ENCODE results near the gene SLC16A5.
"Not testable (repeated sequence)": the region's sequence is repeated elsewhere in the genome, so short reads cannot be mapped to it uniquely, and the experiment has no call there.

DNA sequence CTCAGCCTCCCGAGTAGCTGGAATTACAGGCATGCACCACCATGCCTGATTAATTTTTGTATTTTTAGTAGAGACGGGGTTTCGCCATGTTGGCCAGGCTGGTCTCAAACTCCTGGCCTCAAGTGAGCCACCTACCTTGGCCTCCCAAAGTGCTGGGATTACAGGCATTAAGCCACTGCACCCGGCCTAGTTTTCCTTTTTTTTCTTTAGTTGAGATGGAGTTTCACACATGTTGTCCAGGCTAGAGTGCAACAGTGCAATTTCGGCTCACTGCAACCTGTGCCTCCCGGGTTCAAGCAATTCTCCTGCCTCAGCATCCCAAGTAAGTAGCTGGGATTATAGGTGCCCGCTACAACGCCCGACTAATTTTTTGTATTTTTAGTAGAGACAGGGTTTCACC is 50.0 kb downstream of the SLC16A5 start:
- TF ChIP-seq, protein P1, sequence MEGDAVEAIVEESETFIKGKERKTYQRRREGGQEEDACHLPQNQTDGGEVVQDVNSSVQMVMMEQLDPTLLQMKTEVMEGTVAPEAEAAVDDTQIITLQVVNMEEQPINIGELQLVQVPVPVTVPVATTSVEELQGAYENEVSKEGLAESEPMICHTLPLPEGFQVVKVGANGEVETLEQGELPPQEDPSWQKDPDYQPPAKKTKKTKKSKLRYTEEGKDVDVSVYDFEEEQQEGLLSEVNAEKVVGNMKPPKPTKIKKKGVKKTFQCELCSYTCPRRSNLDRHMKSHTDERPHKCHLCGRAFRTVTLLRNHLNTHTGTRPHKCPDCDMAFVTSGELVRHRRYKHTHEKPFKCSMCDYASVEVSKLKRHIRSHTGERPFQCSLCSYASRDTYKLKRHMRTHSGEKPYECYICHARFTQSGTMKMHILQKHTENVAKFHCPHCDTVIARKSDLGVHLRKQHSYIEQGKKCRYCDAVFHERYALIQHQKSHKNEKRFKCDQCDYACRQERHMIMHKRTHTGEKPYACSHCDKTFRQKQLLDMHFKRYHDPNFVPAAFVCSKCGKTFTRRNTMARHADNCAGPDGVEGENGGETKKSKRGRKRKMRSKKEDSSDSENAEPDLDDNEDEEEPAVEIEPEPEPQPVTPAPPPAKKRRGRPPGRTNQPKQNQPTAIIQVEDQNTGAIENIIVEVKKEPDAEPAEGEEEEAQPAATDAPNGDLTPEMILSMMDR (optimal IDR thresholded peaks at IDR 0.05 in 1 of 3, IDR thresholded peaks at IDR 0.05 in 1 of 3, conservative IDR thresholded peaks at IDR 0.05 in 1 of 3; ENCODE audit: extremely low read depth in 1 of 3, insufficient read depth in 2 of 3, low read length in 3 of 3) = not testable (repeated sequence)
- TF ChIP-seq EZH2 (IDR thresholded peaks at IDR 0.05; ENCODE audit: low read length) = not testable (repeated sequence)
